ENCODE data around the gene SF3A1. TPM values are rescaled to one million over a fixed set of nuclear protein-coding genes. Genes with fewer than 3 reads are reported as not detected.
A peak's percentile ranks its signal among the peaks of the same experiment; 100 is the strongest.

SF3A1 gene
- total and polyA plus RNA-seq, 2 of the 13 experiments (the other 11 are each of a cell fraction or from before 2014, with no cell fraction given) = 10.0 to 22.0 TPM

DNA sequence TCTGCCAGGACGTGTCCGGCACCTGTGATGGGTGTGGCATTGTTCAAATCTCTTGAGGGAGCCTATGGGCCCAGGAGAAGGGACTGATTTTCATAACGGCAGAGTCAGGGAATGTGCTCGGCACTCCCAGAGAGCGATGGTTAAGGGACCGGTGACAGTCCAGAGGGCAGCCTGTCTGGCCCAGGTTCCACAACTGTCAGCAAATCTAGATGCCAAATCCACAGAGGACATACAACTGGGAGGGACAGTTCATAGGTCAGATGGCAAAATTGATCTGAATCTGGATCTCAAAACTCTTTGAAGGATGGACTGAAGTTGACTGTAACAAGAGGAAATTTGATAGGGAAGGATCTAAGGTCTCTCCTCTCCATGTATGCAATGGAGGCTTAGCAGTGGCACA is 47.6 kb upstream of the SF3A1 start (continued):
- peak; percentile 59; the same call in 1 of the 2 replicates for TF ChIP-seq ZBTB37 (CRISPR knock-in tag; IDR thresholded peaks at IDR 0.05)
- TF ChIP-seq TEAD3 (CRISPR knock-in tag; optimal IDR thresholded peaks at IDR 0.05; ENCODE audit: borderline replicate concordance) = peak; percentile 64
- TF ChIP-seq, protein P1, sequence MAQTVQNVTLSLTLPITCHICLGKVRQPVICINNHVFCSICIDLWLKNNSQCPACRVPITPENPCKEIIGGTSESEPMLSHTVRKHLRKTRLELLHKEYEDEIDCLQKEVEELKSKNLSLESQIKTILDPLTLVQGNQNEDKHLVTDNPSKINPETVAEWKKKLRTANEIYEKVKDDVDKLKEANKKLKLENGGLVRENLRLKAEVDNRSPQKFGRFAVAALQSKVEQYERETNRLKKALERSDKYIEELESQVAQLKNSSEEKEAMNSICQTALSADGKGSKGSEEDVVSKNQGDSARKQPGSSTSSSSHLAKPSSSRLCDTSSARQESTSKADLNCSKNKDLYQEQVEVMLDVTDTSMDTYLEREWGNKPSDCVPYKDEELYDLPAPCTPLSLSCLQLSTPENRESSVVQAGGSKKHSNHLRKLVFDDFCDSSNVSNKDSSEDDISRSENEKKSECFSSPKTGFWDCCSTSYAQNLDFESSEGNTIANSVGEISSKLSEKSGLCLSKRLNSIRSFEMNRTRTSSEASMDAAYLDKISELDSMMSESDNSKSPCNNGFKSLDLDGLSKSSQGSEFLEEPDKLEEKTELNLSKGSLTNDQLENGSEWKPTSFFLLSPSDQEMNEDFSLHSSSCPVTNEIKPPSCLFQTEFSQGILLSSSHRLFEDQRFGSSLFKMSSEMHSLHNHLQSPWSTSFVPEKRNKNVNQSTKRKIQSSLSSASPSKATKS (CRISPR knock-in tag; IDR thresholded peaks at IDR 0.05) = no peak
- TF ChIP-seq LCORL (IDR thresholded peaks at IDR 0.05) = 0 out of 2 replicates have a peak, but pooled peaks have one; percentile 8
- peak; percentile 81 for TF ChIP-seq LCORL (CRISPR knock-in tag; IDR thresholded peaks at IDR 0.05)
- no peak for TF ChIP-seq PAF1 (CRISPR knock-in tag; IDR thresholded peaks at IDR 0.05)
- no peak for TF ChIP-seq MTF2 (CRISPR knock-in tag; IDR thresholded peaks at IDR 0.05; ENCODE audit: borderline replicate concordance)
- no peak for TF ChIP-seq TFAP4 (IDR thresholded peaks at IDR 0.05; ENCODE audit: borderline replicate concordance, low read depth)
- 0 out of 2 replicates have a peak, but pooled peaks have one; percentile 25 for TF ChIP-seq TBX2 (CRISPR knock-in tag; IDR thresholded peaks at IDR 0.05; ENCODE audit: borderline replicate concordance)
- TF ChIP-seq, protein P2, sequence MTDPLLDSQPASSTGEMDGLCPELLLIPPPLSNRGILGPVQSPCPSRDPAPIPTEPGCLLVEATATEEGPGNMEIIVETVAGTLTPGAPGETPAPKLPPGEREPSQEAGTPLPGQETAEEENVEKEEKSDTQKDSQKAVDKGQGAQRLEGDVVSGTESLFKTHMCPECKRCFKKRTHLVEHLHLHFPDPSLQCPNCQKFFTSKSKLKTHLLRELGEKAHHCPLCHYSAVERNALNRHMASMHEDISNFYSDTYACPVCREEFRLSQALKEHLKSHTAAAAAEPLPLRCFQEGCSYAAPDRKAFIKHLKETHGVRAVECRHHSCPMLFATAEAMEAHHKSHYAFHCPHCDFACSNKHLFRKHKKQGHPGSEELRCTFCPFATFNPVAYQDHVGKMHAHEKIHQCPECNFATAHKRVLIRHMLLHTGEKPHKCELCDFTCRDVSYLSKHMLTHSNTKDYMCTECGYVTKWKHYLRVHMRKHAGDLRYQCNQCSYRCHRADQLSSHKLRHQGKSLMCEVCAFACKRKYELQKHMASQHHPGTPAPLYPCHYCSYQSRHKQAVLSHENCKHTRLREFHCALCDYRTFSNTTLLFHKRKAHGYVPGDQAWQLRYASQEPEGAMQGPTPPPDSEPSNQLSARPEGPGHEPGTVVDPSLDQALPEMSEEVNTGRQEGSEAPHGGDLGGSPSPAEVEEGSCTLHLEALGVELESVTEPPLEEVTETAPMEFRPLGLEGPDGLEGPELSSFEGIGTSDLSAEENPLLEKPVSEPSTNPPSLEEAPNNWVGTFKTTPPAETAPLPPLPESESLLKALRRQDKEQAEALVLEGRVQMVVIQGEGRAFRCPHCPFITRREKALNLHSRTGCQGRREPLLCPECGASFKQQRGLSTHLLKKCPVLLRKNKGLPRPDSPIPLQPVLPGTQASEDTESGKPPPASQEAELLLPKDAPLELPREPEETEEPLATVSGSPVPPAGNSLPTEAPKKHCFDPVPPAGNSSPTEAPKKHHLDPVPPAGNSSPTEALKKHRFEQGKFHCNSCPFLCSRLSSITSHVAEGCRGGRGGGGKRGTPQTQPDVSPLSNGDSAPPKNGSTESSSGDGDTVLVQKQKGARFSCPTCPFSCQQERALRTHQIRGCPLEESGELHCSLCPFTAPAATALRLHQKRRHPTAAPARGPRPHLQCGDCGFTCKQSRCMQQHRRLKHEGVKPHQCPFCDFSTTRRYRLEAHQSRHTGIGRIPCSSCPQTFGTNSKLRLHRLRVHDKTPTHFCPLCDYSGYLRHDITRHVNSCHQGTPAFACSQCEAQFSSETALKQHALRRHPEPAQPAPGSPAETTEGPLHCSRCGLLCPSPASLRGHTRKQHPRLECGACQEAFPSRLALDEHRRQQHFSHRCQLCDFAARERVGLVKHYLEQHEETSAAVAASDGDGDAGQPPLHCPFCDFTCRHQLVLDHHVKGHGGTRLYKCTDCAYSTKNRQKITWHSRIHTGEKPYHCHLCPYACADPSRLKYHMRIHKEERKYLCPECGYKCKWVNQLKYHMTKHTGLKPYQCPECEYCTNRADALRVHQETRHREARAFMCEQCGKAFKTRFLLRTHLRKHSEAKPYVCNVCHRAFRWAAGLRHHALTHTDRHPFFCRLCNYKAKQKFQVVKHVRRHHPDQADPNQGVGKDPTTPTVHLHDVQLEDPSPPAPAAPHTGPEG (CRISPR knock-in tag; IDR thresholded peaks at IDR 0.05) = no peak
- no peak for TF ChIP-seq SKI (IDR thresholded peaks at IDR 0.05; ENCODE audit: partially characterized antibody)
- peak; percentile 69; the same call in 1 of the 2 replicates for TF ChIP-seq NR2F6 (IDR thresholded peaks at IDR 0.05)
- peak; percentile 74 for TF ChIP-seq NR2F6 (CRISPR knock-in tag; IDR thresholded peaks at IDR 0.05)
- no peak for TF ChIP-seq SOX6 (IDR thresholded peaks at IDR 0.05)
- TF ChIP-seq SOX6 (CRISPR knock-in tag; IDR thresholded peaks at IDR 0.05) = peak; percentile 51
- TF ChIP-seq, protein P3, sequence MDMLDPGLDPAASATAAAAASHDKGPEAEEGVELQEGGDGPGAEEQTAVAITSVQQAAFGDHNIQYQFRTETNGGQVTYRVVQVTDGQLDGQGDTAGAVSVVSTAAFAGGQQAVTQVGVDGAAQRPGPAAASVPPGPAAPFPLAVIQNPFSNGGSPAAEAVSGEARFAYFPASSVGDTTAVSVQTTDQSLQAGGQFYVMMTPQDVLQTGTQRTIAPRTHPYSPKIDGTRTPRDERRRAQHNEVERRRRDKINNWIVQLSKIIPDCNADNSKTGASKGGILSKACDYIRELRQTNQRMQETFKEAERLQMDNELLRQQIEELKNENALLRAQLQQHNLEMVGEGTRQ (IDR thresholded peaks at IDR 0.05; ENCODE audit: low read depth, low read length) = no peak
- TF ChIP-seq, protein P3 (CRISPR knock-in tag; IDR thresholded peaks at IDR 0.05; ENCODE audit: borderline replicate concordance) = no peak
- TF ChIP-seq, protein P4, sequence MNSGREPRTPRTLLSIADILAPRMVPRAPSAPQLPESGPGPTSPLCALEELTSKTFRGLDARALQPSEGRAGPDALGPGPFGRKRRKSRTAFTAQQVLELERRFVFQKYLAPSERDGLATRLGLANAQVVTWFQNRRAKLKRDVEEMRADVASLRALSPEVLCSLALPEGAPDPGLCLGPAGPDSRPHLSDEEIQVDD (CRISPR knock-in tag; IDR thresholded peaks at IDR 0.05; ENCODE audit: borderline replicate concordance) = no peak
- TF ChIP-seq SMARCC2 (IDR thresholded peaks at IDR 0.05) = no peak
